GM23248 (cell line): ENCODE data around the gene ADAM17. TPM values are rescaled to one million over a fixed set of nuclear protein-coding genes. Genes with fewer than 3 reads are reported as not detected.
A peak's percentile ranks its signal among the peaks of the same experiment; 100 is the strongest.

Source experiments
- DNase-seq: peaks from one replicate; pipeline ENCODE4 v3.0.0-alpha.2; 2015
- H2AFZ ChIP-seq: fragments of 200-600 bp; sonication (generic); 2 replicates; pipeline ENCODE4 v1.6.1; 2016; ENCODE audit warnings: antibody characterized with exemption
- H3F3A ChIP-seq: fragments of 200-600 bp; sonication (generic); 2 replicates; pipeline ENCODE4 v1.6.1; 2016; ENCODE audit warnings: mild to moderate bottlenecking, antibody characterized with exemption, mixed run types; ENCODE audit not compliant: insufficient read depth
- H3K27ac ChIP-seq: fragments of 200-600 bp; sonication (generic); 2 replicates; pipeline ENCODE4 v1.5.1; 2016; ENCODE audit warnings: mild to moderate bottlenecking
- H3K27me3 ChIP-seq: fragments of 200-600 bp; sonication (generic); replicated peaks from 2 replicates; pipeline ENCODE4 v1.6.1; 2016; ENCODE audit warnings: mild to moderate bottlenecking; ENCODE audit not compliant: insufficient read depth
- H3K36me3 ChIP-seq: fragments of 200-600 bp; sonication (generic); 2 replicates; pipeline ENCODE4 v1.6.1; 2016; ENCODE audit warnings: low read depth, mild to moderate bottlenecking
- H3K4me1 ChIP-seq: fragments of 200-600 bp; sonication (generic); 2 replicates; pipeline ENCODE4 v1.6.1; 2016; ENCODE audit warnings: mild to moderate bottlenecking; ENCODE audit not compliant: insufficient read depth
- H3K4me2 ChIP-seq: fragments of 200-600 bp; sonication (generic); one replicate; pipeline ENCODE4 v1.6.1; 2016; ENCODE audit warnings: mild to moderate bottlenecking; ENCODE audit not compliant: unreplicated experiment
- H3K4me3 ChIP-seq: fragments of 200-600 bp; sonication (generic); 2 replicates; pipeline ENCODE4 v1.5.1; 2016; ENCODE audit warnings: mild to moderate bottlenecking
- H3K79me2 ChIP-seq: fragments of 200-600 bp; sonication (generic); 2 replicates; pipeline ENCODE4 v1.6.1; 2016; ENCODE audit warnings: mild to moderate bottlenecking; ENCODE audit not compliant: insufficient read depth
- H3K9ac ChIP-seq: fragments of 200-600 bp; sonication (generic); 2 replicates; pipeline ENCODE4 v1.6.1; 2016; ENCODE audit warnings: mild to moderate bottlenecking
- H3K9me2 ChIP-seq: fragments of 200-600 bp; sonication (generic); 2 replicates; pipeline ENCODE4 v1.6.1; 2016; ENCODE audit warnings: mixed run types, mild to moderate bottlenecking, moderate library complexity; ENCODE audit not compliant: insufficient read depth
- H3K9me3 ChIP-seq: fragments of 200-600 bp; sonication (generic); one replicate; pipeline ENCODE4 v1.6.1; 2017; ENCODE audit warnings: low read depth
- H4K20me1 ChIP-seq: fragments of 200-600 bp; sonication (generic); 2 replicates; pipeline ENCODE4 v1.6.0; 2016; ENCODE audit not compliant: insufficient read depth
- EZH2 ChIP-seq: fragments of 200-600 bp; sonication (generic); IDR thresholded peaks from 2 replicates; pipeline ENCODE4 v1.6.1; 2018; ENCODE audit warnings: antibody characterized with exemption, mild to moderate bottlenecking; ENCODE audit not compliant: insufficient read depth, poor library complexity, severe bottlenecking
- EZH2phosphoT487 ChIP-seq: fragments of 200-600 bp; sonication (generic); IDR thresholded peaks from 2 replicates; pipeline ENCODE4 v1.6.1; 2018; ENCODE audit warnings: antibody characterized with exemption, moderate library complexity, mild to moderate bottlenecking, low read depth; ENCODE audit not compliant: insufficient read depth
- WGBS, 2 experiments: methylation state at CpG; one replicate each; pipeline ENCODE4 v1.1.6; 2015 to 2017; ENCODE audit warnings: low lambda C conversion rate in 2 of 2, low coverage in 1 of 2; ENCODE audit errors: missing lambda C conversion rate in 2 of 2; 5-methylcytosine and 5-hydroxymethylcytosine counted together
- in situ Hi-C: fragments of 300-500 bp; cut with MboI; formaldehyde crosslinking; loops from 2 replicates; pipeline ENCODE4 v1.15.0; 2020
- polyA plus RNA-seq: library from polyadenylated mRNA; unstranded; fragments of >200 nt; fragmentation: Nextera tagmentation; extraction: Ambion mirVana; gene quantifications from 2 replicates; pipeline ENCODE4 v1.2.1, GENCODE V29; 2016
- total RNA-seq: library from RNA; depleted of rRNA; stranded (reverse); fragments of >200 nt; shearing (Covaris generic); gene quantifications from 2 replicates; pipeline ENCODE4 v1.2.3, GENCODE V29; 2014

Gene ADAM17
- total and polyA plus RNA-seq, 2 experiments from 2014 or later: 20.9 to 31.8 TPM

DNA sequence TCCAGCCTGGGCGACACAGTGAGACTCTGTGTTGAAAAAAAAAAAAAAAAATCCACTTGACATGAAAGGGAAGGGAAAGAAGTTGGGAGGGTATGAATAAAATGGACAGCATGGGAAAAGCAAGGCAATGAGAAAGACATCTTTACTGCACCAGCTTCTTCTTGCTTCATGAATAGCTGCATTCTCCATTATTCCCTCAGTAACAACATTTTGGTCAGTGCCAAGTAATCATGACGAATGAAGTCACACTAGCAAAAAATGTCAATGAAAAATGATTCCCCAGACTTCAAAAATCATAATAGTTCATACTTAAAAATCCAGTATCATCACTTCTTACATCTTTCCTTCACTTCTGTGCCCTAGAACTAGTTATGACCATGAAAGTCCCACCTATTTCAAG lies 30.4 kb downstream of the ADAM17 start:
- H2AFZ ChIP-seq: no peak overlapping the region
- no peaks in the 10 kb centered on the region for H3K4me1 ChIP-seq
- H3K36me3 ChIP-seq: peaks cover 47% of the 10 kb centered on the region
- H3K27ac ChIP-seq: no peak overlapping the region
- no peaks in the 10 kb centered on the region for H3K9me3 ChIP-seq
- no peaks in the 10 kb centered on the region for H4K20me1 ChIP-seq
- in situ Hi-C loops: no loop called here
- no peak overlapping the region for H3K4me3 ChIP-seq
- H3K79me2 ChIP-seq: peaks cover 40% of the 10 kb centered on the region
- no peaks in the 10 kb centered on the region for H3F3A ChIP-seq
- H3K9ac ChIP-seq: no peak overlapping the region
- no peaks in the 10 kb centered on the region for H3K9me2 ChIP-seq
- no peak for DNase-seq
- TF ChIP-seq EZH2phosphoT487 (no peak), EZH2 (no peak)
- WGBS, 2 experiments: 79 to 81% methylated on average over 2 of the region's 2 CpGs
- no peak overlapping the region for H3K4me2 ChIP-seq
- no peaks in the 10 kb centered on the region for H3K27me3 ChIP-seq

DNA sequence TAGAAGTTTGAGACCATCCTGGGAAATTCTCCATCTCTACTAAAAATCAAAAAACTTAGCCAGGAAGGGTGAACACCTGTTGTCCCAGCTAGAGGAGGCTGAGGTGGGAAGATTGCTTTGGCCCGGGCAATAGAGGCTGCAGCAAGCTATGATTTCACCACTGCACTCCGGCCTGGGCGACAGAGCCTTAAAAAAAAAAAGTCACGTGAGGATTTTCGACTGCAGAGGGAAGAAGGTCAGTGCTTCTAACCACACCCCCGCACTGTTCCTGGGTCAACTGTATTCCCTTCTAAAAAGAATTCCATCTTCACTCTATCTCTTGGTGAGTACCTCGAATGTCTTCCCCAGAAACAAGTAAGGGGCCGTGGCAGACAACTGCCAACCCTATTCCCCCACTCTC lies 31.3 kb downstream of the ADAM17 start:
- WGBS, 2 experiments: 98 to 99% methylated on average over 8 of the region's 8 CpGs
- in situ Hi-C loops: no loop called here
- peaks cover 30% of the 10 kb centered on the region for H3K79me2 ChIP-seq
- H3K27me3 ChIP-seq: no peaks in the 10 kb centered on the region
- H3K36me3 ChIP-seq: peaks cover 50% of the 10 kb centered on the region
- H4K20me1 ChIP-seq: no peaks in the 10 kb centered on the region
- no peak overlapping the region for H3K4me2 ChIP-seq
- H3K9me2 ChIP-seq: no peaks in the 10 kb centered on the region
- H3K4me3 ChIP-seq: no peak overlapping the region
- DNase-seq: no peak
- H3K27ac ChIP-seq: no peak overlapping the region
- no peaks in the 10 kb centered on the region for H3K9me3 ChIP-seq
- no peak for TF ChIP-seq EZH2
- TF ChIP-seq EZH2phosphoT487: no peak
- H2AFZ ChIP-seq: no peak overlapping the region
- H3K9ac ChIP-seq: no peak overlapping the region
- H3F3A ChIP-seq: no peaks in the 10 kb centered on the region
- H3K4me1 ChIP-seq: no peaks in the 10 kb centered on the region

DNA sequence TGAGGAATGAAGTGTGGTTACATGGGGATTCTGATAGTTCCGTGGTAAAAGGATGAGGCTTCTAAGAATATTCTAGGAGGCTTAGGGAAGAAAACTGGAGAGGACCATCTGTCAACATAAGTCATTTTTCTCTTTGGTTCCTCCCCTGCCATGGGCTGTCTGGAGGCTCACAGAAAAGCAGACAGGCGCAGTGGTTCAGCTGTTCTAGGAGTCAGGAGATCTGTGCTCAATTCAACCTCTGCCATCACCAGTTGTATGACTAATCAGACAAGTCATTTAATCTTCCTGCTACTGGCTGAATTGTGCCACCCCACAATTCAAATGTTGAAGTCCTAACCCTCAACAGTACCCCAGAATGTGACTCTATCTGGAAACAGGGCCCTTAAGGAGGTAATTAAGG lies 36.4 kb downstream of the ADAM17 start:
- no peak overlapping the region for H3K9ac ChIP-seq
- H3K79me2 ChIP-seq: 0 out of 2 replicates have a peak, but pooled peaks cover 4% of the 10 kb centered on the region
- no peaks in the 10 kb centered on the region for H3K4me1 ChIP-seq
- H3K27ac ChIP-seq: no peak overlapping the region
- peak; percentile 20 for DNase-seq
- in situ Hi-C loops: no loop called here
- H2AFZ ChIP-seq: no peak overlapping the region
- no peaks in the 10 kb centered on the region for H3K27me3 ChIP-seq
- no peak overlapping the region for H3K4me2 ChIP-seq
- H3K9me3 ChIP-seq: no peaks in the 10 kb centered on the region
- no peak overlapping the region for H3K4me3 ChIP-seq
- no peak for TF ChIP-seq EZH2phosphoT487
- TF ChIP-seq EZH2: no peak
- H3K36me3 ChIP-seq: peaks cover 27% of the 10 kb centered on the region
- no peaks in the 10 kb centered on the region for H4K20me1 ChIP-seq
- no peaks in the 10 kb centered on the region for H3K9me2 ChIP-seq
- 86 to 97% methylated on average over 2 of the region's 2 CpGs for WGBS, 2 experiments
- H3F3A ChIP-seq: no peaks in the 10 kb centered on the region

DNA sequence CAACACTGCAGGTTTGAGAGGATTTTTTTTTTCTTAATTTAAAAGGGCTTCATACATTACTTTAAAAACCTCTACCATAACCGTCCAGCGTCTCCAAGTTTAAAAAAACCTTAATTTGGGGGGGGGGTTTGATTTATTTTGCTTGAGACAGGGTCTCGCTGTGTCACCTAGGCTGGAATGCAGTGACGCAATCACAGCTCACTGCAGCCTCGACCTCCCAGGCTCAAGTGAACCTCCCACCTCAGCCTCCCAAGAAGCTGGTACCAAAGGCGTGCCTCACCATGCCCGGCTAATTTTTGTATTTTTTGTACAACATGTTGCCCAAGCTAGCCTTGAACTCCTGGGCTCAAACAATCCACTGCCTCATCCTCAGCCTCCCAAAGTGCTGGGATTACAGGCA lies 36.9 kb downstream of the ADAM17 start:
- Histone ChIP-seq H3K27me3 (no peaks in the 10 kb centered on the region), H3K4me1 (no peaks in the 10 kb centered on the region), H3K27ac (no peak overlapping the region), H2AFZ (no peak overlapping the region), H3K79me2 (0 out of 2 replicates have a peak, but pooled peaks cover 4% of the 10 kb centered on the region), H3K9me3 (no peaks in the 10 kb centered on the region), H3K4me2 (no peak overlapping the region), H3F3A (no peaks in the 10 kb centered on the region), H4K20me1 (no peaks in the 10 kb centered on the region), H3K36me3 (peaks cover 28% of the 10 kb centered on the region), H3K9ac (no peak overlapping the region), H3K4me3 (no peak overlapping the region), H3K9me2 (no peaks in the 10 kb centered on the region)
- in situ Hi-C loops: no loop called here
- DNase-seq: no peak
- 97 to 98% methylated on average over 7 of the region's 7 CpGs for WGBS, 2 experiments
- TF ChIP-seq EZH2: no peak
- TF ChIP-seq EZH2phosphoT487: no peak

DNA sequence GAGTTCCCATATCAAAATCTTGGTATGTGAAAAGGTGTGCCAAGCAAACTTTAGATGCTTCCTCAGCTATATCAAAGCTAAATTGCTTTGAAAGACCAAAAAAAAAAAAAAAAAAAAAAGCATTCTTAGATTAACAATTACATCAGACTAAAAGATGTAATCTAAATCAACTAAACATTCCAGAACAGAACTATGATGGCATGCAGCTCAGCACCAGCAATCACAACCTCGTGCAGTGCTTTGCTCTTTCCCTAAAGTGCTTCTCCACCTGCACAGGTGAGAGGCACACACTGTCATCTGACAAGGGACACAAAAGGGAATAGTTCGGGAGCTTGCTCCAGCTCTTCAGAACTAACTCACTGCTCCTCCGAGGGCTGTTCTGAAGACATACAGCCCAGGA lies 37.5 kb downstream of the ADAM17 start:
- H3K27me3 ChIP-seq: no peaks in the 10 kb centered on the region
- no peak overlapping the region for H3K9ac ChIP-seq
- no peak overlapping the region for H3K4me3 ChIP-seq
- no peak for DNase-seq
- H2AFZ ChIP-seq: no peak overlapping the region
- H3F3A ChIP-seq: no peaks in the 10 kb centered on the region
- in situ Hi-C loops: no loop called here
- no peak overlapping the region for H3K27ac ChIP-seq
- H4K20me1 ChIP-seq: no peaks in the 10 kb centered on the region
- H3K4me2 ChIP-seq: no peak overlapping the region
- H3K9me3 ChIP-seq: no peaks in the 10 kb centered on the region
- 0 out of 2 replicates have a peak, but pooled peaks cover 4% of the 10 kb centered on the region for H3K79me2 ChIP-seq
- TF ChIP-seq EZH2phosphoT487 (no peak), EZH2 (no peak)
- H3K4me1 ChIP-seq: no peaks in the 10 kb centered on the region
- no peaks in the 10 kb centered on the region for H3K9me2 ChIP-seq
- 72 to 77% methylated on average over 3 of the region's 3 CpGs for WGBS, 2 experiments
- peaks cover 29% of the 10 kb centered on the region; the same call in 1 of the 2 replicates for H3K36me3 ChIP-seq
